Erythroblast (primary cell): Measurements from ENCODE around the gene RASSF5.

Experiments used
- DNase-seq, 2 experiments: peaks; one replicate each; lab custom pipeline; 2025; lab: John Stamatoyannopoulos, UW
- GATA1 ChIP-seq: IDR thresholded peaks from 2 replicates; pipeline ENCODE4 v1.6.1; 2011; ENCODE audit warnings: low read depth, mild to moderate bottlenecking, control low read depth, low read length, moderate library complexity
- POLR2A ChIP-seq: IDR thresholded peaks from 2 replicates; pipeline ENCODE4 v1.6.1; 2011; ENCODE audit warnings: mild to moderate bottlenecking, low read length

The RASSF5 gene

GRCh38 chr1:206521127-206521526, 13.8 kb downstream of the RASSF5 start:
- no peak for TF ChIP-seq POLR2A
- no peak for TF ChIP-seq GATA1
- no peak for DNase-seq

GRCh38 chr1:206521694-206522402, 14.5 kb downstream of the RASSF5 start:
- no peak for TF ChIP-seq GATA1
- TF ChIP-seq POLR2A, result no peak
- no peak for DNase-seq

GRCh38 chr1:206524739-206525364, 17.5 kb downstream of the RASSF5 start:
- TF ChIP-seq GATA1 (no peak), POLR2A (no peak)
- no peak for DNase-seq

GRCh38 chr1:206526064-206526911, 19.0 kb downstream of the RASSF5 start:
- TF ChIP-seq POLR2A, result no peak
- TF ChIP-seq GATA1, result no peak
- no peak for DNase-seq

GRCh38 chr1:206529425-206529824, 22.1 kb downstream of the RASSF5 start:
- TF ChIP-seq POLR2A (no peak), GATA1 (no peak)
- no peak for DNase-seq

GRCh38 chr1:206532368-206532767, 25.0 kb downstream of the RASSF5 start:
- no peak for TF ChIP-seq POLR2A
- TF ChIP-seq GATA1, result no peak
- no peak for DNase-seq

- no peak for DNase-seq
These were observed 27.2 kb downstream of the RASSF5 start for GRCh38 chr1:206534552-206534951.

GRCh38 chr1:206535853-206536188, 28.5 kb downstream of the RASSF5 start:
- DNase-seq, result no peak
- no peak for TF ChIP-seq GATA1
- TF ChIP-seq POLR2A, result no peak

More at GRCh38 chr1:206534552-206534951, 27.2 kb downstream of the RASSF5 start:
- TF ChIP-seq POLR2A (no peak), GATA1 (no peak)

GRCh38 chr1:206537141-206537540, 29.8 kb downstream of the RASSF5 start:
- TF ChIP-seq GATA1, result no peak
- no peak for DNase-seq

- TF ChIP-seq GATA1 (no peak), POLR2A (no peak)
- no peak for DNase-seq
These were observed 30.9 kb downstream of the RASSF5 start for GRCh38 chr1:206538086-206538770.

- DNase-seq, result no peak
These were observed 31.7 kb downstream of the RASSF5 start for GRCh38 chr1:206538901-206539640.

GRCh38 chr1:206540044-206540780, 32.9 kb downstream of the RASSF5 start:
- TF ChIP-seq POLR2A, result no peak
- no peak for TF ChIP-seq GATA1
- DNase-seq, result no peak

More at GRCh38 chr1:206538901-206539640, 31.7 kb downstream of the RASSF5 start:
- TF ChIP-seq GATA1 (no peak), POLR2A (no peak)
